ENCODE results near the gene TRAF3.

The TRAF3 gene

DNA sequence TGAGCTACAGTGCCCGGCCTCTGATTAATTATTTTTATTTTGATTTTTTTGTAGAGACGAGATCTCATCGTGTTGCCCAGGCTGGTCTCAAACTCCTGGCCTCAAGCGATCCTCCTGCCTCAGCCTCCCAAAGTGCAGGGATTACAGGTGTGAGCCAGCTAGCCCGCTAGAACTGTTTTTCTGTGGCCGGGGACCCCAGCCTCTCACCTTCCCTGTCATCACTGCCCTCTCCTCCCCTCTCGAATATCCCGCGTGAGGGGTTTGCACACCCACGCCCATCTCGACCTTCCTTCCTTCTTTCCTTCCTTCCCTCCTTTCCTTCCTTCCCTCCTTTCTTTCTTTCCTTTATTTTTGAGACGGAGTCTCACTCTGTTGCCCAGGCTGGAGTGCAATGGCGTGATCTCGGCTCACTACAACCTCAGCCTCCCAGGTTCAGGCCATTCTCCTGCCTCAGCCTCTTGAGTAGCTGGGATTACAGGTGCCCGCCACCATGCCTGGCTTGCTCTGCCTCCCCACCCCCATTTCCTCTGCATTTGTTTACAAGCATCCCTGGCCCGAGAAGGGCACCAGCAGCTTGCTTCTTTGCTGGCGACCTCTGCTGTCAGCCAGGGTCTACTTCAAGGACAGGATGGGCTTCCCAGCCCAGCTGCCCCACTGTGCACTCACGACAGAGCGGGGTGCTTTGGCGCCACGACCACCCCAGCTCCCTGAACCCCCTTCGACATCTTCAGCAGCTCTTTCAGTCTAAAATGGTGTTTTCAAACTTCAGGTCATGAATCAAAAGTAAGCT is 4.3 kb upstream of the TRAF3 start:
- no peaks in the 10 kb centered on the region for H3K9me3 ChIP-seq (ENCODE audit: insufficient read depth, low read length, severe bottlenecking)
- no peaks in the 10 kb centered on the region for H3K27me3 ChIP-seq (ENCODE audit: insufficient read depth, low read length, poor library complexity)
- ATAC-seq (ENCODE audit: insufficient read depth, low read depth) (no peak), DNase-seq (peak; percentile 21)
- H3K27ac ChIP-seq (ENCODE audit: low read length), result no peak overlapping the region
- no peak for TF ChIP-seq EZH2 (IDR thresholded peaks at IDR 0.05; ENCODE audit: borderline replicate concordance, low read depth, low read length, severe bottlenecking)
- TF ChIP-seq, protein P1, sequence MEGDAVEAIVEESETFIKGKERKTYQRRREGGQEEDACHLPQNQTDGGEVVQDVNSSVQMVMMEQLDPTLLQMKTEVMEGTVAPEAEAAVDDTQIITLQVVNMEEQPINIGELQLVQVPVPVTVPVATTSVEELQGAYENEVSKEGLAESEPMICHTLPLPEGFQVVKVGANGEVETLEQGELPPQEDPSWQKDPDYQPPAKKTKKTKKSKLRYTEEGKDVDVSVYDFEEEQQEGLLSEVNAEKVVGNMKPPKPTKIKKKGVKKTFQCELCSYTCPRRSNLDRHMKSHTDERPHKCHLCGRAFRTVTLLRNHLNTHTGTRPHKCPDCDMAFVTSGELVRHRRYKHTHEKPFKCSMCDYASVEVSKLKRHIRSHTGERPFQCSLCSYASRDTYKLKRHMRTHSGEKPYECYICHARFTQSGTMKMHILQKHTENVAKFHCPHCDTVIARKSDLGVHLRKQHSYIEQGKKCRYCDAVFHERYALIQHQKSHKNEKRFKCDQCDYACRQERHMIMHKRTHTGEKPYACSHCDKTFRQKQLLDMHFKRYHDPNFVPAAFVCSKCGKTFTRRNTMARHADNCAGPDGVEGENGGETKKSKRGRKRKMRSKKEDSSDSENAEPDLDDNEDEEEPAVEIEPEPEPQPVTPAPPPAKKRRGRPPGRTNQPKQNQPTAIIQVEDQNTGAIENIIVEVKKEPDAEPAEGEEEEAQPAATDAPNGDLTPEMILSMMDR (IDR thresholded peaks at IDR 0.05; ENCODE audit: borderline replicate concordance, extremely low read depth, low read length, poor library complexity, severe bottlenecking), result peak; percentile 40
- no peak overlapping the region for H3K4me2 ChIP-seq (ENCODE audit: insufficient read depth, low read length)
- peaks cover 9% of the 10 kb centered on the region for H3K4me1 ChIP-seq (ENCODE audit: insufficient read depth, low read length)
- H3K4me3 ChIP-seq (ENCODE audit: low read depth in 1 of 2, low read length in 2 of 2), result no peak overlapping the region
- no peak overlapping the region for H3K9ac ChIP-seq (ENCODE audit: low read depth, low read length)
- H3K79me2 ChIP-seq (ENCODE audit: insufficient read depth, low read length), result peaks cover 3% of the 10 kb centered on the region
- no peak overlapping the region for H2AFZ ChIP-seq (ENCODE audit: low read depth, low read length)
- H3K36me3 ChIP-seq (ENCODE audit: insufficient read depth, low read length), result no peaks in the 10 kb centered on the region; the same call in 1 of the 2 replicates
- no peaks in the 10 kb centered on the region for H4K20me1 ChIP-seq (ENCODE audit: insufficient read depth, low read length)

DNA sequence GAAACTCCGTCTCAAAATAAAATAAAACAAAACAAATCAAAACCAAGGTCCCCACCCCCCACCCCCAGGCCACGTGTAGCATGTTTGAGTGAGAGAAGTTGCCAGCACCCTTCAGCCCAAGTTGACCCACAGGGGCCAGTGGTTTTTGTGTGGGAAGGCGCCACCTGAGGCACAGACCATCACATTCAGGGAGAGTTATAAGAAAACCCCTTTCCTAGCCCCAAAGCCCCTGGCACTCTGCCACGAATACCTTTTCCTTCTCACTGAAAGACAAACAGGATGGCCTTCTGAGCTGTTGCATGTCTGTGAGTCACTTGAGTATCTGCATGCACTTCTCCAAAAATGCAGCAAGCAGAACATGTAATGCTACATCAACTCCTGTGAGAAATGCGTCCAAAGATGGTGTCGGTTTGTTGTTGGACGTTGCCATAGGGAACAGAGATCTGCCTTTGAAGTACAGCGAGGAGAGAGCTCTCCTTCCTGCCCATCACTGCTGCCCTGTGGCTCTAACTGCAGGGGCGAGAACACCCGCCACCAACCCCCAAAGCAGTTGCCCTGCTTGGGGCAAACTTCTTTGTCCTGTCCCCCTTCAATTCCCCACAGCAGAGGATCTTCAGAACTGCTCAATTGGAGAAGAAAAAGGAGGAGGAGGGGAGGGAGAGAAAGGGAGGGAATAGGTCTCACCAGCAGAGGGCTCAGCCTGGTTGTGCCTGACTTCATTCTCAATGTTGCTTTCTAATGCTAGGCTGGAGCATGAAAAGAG is 2.7 kb upstream of the TRAF3 start:
- no peaks in the 10 kb centered on the region for H3K9me3 ChIP-seq (ENCODE audit: insufficient read depth, low read length, severe bottlenecking)
- H3K9ac ChIP-seq (ENCODE audit: low read depth, low read length), result no peak overlapping the region
- no peaks in the 10 kb centered on the region for H3K27me3 ChIP-seq (ENCODE audit: insufficient read depth, low read length, poor library complexity)
- peaks cover 19% of the 10 kb centered on the region for H3K79me2 ChIP-seq (ENCODE audit: insufficient read depth, low read length)
- ATAC-seq (ENCODE audit: insufficient read depth, low read depth) (peak; percentile 74), DNase-seq (peak; percentile 57)
- H2AFZ ChIP-seq (ENCODE audit: low read depth, low read length), result no peak overlapping the region
- H4K20me1 ChIP-seq (ENCODE audit: insufficient read depth, low read length), result peaks cover 9% of the 10 kb centered on the region; the same call in 1 of the 2 replicates
- no peak overlapping the region for H3K4me2 ChIP-seq (ENCODE audit: insufficient read depth, low read length)
- H3K4me3 ChIP-seq (ENCODE audit: low read depth in 1 of 2, low read length in 2 of 2), result no peak overlapping the region
- H3K36me3 ChIP-seq (ENCODE audit: insufficient read depth, low read length), result no peaks in the 10 kb centered on the region; the same call in 1 of the 2 replicates
- peaks cover 23% of the 10 kb centered on the region for H3K4me1 ChIP-seq (ENCODE audit: insufficient read depth, low read length)
- no peak overlapping the region for H3K27ac ChIP-seq (ENCODE audit: low read length)
- TF ChIP-seq EZH2 (IDR thresholded peaks at IDR 0.05; ENCODE audit: borderline replicate concordance, low read depth, low read length, severe bottlenecking), result no peak
- TF ChIP-seq, protein P1 (IDR thresholded peaks at IDR 0.05; ENCODE audit: borderline replicate concordance, extremely low read depth, low read length, poor library complexity, severe bottlenecking), result peak; percentile 87

DNA sequence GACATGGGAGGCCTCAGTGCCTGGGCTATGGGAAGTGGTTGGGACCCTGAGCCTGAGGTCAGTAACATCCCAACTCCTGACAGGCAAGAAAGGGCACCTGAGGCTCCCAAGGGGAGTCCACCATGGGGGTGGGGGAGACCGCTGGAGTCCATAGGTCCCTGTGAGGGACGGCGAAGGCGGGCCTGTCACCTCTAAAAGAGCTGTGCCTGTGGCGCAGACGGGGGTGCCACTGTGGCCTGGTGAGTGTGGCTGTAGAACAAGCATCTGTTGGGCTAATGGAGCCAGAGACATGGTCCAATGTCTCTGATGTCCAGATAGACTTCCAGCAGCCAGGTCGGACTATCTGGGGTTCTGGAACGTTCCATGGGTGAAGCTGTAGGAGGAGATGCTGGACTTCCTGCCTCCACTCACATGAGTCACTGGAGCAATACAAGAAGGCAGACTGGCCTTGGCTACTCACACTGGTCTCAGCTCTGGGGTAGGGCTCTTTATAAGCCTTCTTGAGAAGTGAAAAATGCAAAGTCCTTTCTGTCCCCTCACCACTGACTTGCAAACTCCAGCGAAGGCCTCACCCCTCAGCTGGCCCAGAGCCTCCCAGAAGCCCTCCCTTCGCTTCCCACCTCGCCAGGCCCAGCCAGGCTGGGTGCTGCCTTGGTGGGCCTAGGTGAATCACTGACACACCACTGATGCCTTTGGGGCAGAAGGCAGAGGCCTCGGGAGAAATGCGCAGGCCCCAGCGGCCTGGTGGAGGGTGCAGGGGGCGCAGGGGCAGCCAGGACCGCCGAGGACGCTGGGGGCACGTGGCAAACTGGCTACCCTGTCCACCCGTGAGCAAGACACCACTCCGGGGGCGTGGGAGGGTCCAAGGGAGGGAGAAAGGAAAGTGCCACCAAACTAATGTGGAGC is 1.1 kb upstream of the TRAF3 start:
- peak overlapping the region; percentile 98 for H2AFZ ChIP-seq (ENCODE audit: low read depth, low read length)
- no peak for TF ChIP-seq EZH2 (IDR thresholded peaks at IDR 0.05; ENCODE audit: borderline replicate concordance, low read depth, low read length, severe bottlenecking)
- no peaks in the 10 kb centered on the region for H3K9me3 ChIP-seq (ENCODE audit: insufficient read depth, low read length, severe bottlenecking)
- H3K9ac ChIP-seq (ENCODE audit: low read depth, low read length), result peak overlapping the region; percentile 56
- no peaks in the 10 kb centered on the region for H3K27me3 ChIP-seq (ENCODE audit: insufficient read depth, low read length, poor library complexity)
- DNase-seq (no peak), ATAC-seq (ENCODE audit: insufficient read depth, low read depth) (no peak)
- H4K20me1 ChIP-seq (ENCODE audit: insufficient read depth, low read length), result peaks cover 23% of the 10 kb centered on the region
- peaks cover 35% of the 10 kb centered on the region for H3K4me1 ChIP-seq (ENCODE audit: insufficient read depth, low read length)
- H3K4me2 ChIP-seq (ENCODE audit: insufficient read depth, low read length), result peak overlapping the region; percentile 73
- H3K79me2 ChIP-seq (ENCODE audit: insufficient read depth, low read length), result peaks cover 34% of the 10 kb centered on the region
- peaks cover 6% of the 10 kb centered on the region; the same call in 1 of the 2 replicates for H3K36me3 ChIP-seq (ENCODE audit: insufficient read depth, low read length)
- H3K27ac ChIP-seq (ENCODE audit: low read length), result peak overlapping the region; percentile 64
- H3K4me3 ChIP-seq (ENCODE audit: low read depth in 1 of 2, low read length in 2 of 2), result peak overlapping the region in 1 of 2 experiments; percentile 58; a peak in 2 of 4 replicates

All from DND-41 (cell line).